GM18498 (cell line): Measurements from ENCODE around the gene CFAP91.
"Not testable (repeated sequence)": the region's sequence is repeated elsewhere in the genome, so short reads cannot be mapped to it uniquely, and the experiment has no call there.

Experiments
- ATAC-seq: cut with Tn5 transposase; IDR thresholded peaks from one replicate; pipeline ENCODE4 v1.9.1; 2021; ENCODE audit warnings: mild to moderate bottlenecking, moderate library complexity; ENCODE audit not compliant: unreplicated experiment

CFAP91 gene

GRCh38 chr3:119676771-119677640 lies 25.8 kb upstream of the CFAP91 start, which contains the start of gene COX17:
Gene COX17, minus strand, starts transcription at chr3:119677406. Its CDS starts 96 bp downstream, at chr3:119677310.
- ATAC-seq = peak; percentile 88

GRCh38 chr3:119677641-119677934 lies 25.2 kb upstream of the CFAP91 start:
- ATAC-seq = no peak

- ATAC-seq = not testable (repeated sequence)
Observed at GRCh38 chr3:119678209-119678608, 24.6 kb upstream of the CFAP91 start.

- ATAC-seq = no peak
Observed at GRCh38 chr3:119679874-119680273, 22.9 kb upstream of the CFAP91 start.

GRCh38 chr3:119681279-119681678 lies 21.5 kb upstream of the CFAP91 start:
- no peak for ATAC-seq

GRCh38 chr3:119683421-119683820 lies 19.4 kb upstream of the CFAP91 start:
- no peak for ATAC-seq

GRCh38 chr3:119690043-119690656 lies 12.7 kb upstream of the CFAP91 start:
- no peak for ATAC-seq

- no peak for ATAC-seq
Observed at GRCh38 chr3:119695480-119695879, 7.3 kb upstream of the CFAP91 start.

GRCh38 chr3:119697394-119697793 lies 5.4 kb upstream of the CFAP91 start:
- peak; percentile 54 for ATAC-seq

GRCh38 chr3:119700269-119700919 lies 2.4 kb upstream of the CFAP91 start:
- ATAC-seq = peak; percentile 33

GRCh38 chr3:119700920-119701734 lies 1.7 kb upstream of the CFAP91 start:
- no peak for ATAC-seq

- no peak for ATAC-seq
Observed at GRCh38 chr3:119703820-119704531, 1.2 kb downstream of the CFAP91 start.

GRCh38 chr3:119715105-119715504 lies 12.3 kb downstream of the CFAP91 start:
- peak; percentile 46 for ATAC-seq

- no peak for ATAC-seq
Observed at GRCh38 chr3:119716998-119717397, 14.2 kb downstream of the CFAP91 start.

- ATAC-seq = no peak
Observed at GRCh38 chr3:119717520-119717919, 14.7 kb downstream of the CFAP91 start.

GRCh38 chr3:119723022-119723421 lies 20.2 kb downstream of the CFAP91 start:
- no peak for ATAC-seq

GRCh38 chr3:119726909-119727308 lies 24.1 kb downstream of the CFAP91 start:
- no peak for ATAC-seq

GRCh38 chr3:119729996-119730395 lies 27.2 kb downstream of the CFAP91 start:
- ATAC-seq = no peak

- no peak for ATAC-seq
Observed at GRCh38 chr3:119731560-119732343, 28.9 kb downstream of the CFAP91 start.

- no peak for ATAC-seq
Observed at GRCh38 chr3:119733812-119734211, 31.0 kb downstream of the CFAP91 start.
